Colonic mucosa (tissue), 4 donors: ENCODE data around the gene SERPINA1. TPM values are rescaled to one million over a fixed set of nuclear protein-coding genes. Genes with fewer than 3 reads are reported as not detected.

Experiments used
- DNase-seq: peaks from one replicate; pipeline ENCODE4 v3.0.0-alpha.2; 2020
- H3K27ac ChIP-seq: fragments of 200-600 bp; one replicate; pipeline ENCODE4 v1.8.0; 2021
- H3K27me3 ChIP-seq: fragments of 200-600 bp; one replicate; pipeline ENCODE4 v1.8.0; 2021
- H3K36me3 ChIP-seq: fragments of 200-600 bp; one replicate; pipeline ENCODE4 v1.8.0; 2021
- H3K4me1 ChIP-seq: fragments of 200-600 bp; one replicate; pipeline ENCODE4 v1.8.0; 2021; ENCODE audit warnings: mild to moderate bottlenecking
- H3K4me3 ChIP-seq: fragments of 200-600 bp; one replicate; pipeline ENCODE4 v1.8.0; 2021
- H3K9ac ChIP-seq, 2 donors: one replicate each; pipeline ENCODE4 v1.7.0; 2013; ENCODE audit warnings: control low read depth in 2 of 2, low read depth in 2 of 2, low read length in 2 of 2
- H3K9me3 ChIP-seq: fragments of 200-600 bp; one replicate; pipeline ENCODE4 v1.8.0; 2021
- CTCF ChIP-seq: fragments of 200-600 bp; IDR thresholded peaks from one replicate; pipeline ENCODE4 v1.8.0; 2022; ENCODE audit warnings: antibody characterized with exemption, mild to moderate bottlenecking
- intact Hi-C: fragments of 100-400 bp; cut with DNase I; formaldehyde crosslinking; loops from one replicate; pipeline ENCODE4 v1.14.1; 2022
- total RNA-seq, 2 donors: library from RNA; stranded (reverse); fragmentation: NEBNext Ultra II Directional in 1 of 2; extraction: Animal tissue kit (Norgen Biotek cat#: 25700) in 1 of 2; gene quantifications; one replicate each; pipeline ENCODE4 v1.2.1, GENCODE V29; 2021
- donor health status: healthy.
- donor health status: DM: no; HTN: no; CAD: no.
- donor health status: DM: no; HTN: no; CAD: no.

SERPINA1 gene
- total RNA-seq, 2 donors from 2014 or later, result 153 to 278 TPM

- Histone ChIP-seq H3K27me3 (no peaks in the 10 kb centered on the region), H3K27ac (peak overlapping the region; percentile 62), H3K4me1 (peaks cover 7% of the 10 kb centered on the region), H3K4me3 (no peak overlapping the region), H3K9ac (peak overlapping the region in 1 of 2 donors; percentile 21), H3K9me3 (no peaks in the 10 kb centered on the region), H3K36me3 (no peaks in the 10 kb centered on the region)
- no peak for TF ChIP-seq CTCF
- no peak for DNase-seq
- intact Hi-C loops, result no loop called here
Measured at GRCh38 chr14:94385553-94386057, 2.8 kb downstream of the SERPINA1 start.

- H3K27ac ChIP-seq, result peak overlapping the region; percentile 50
- H3K27me3 ChIP-seq, result no peaks in the 10 kb centered on the region
- H3K9me3 ChIP-seq, result no peaks in the 10 kb centered on the region
- intact Hi-C loops, result no loop called here
- no peak for DNase-seq
- H3K9ac ChIP-seq, result no peak overlapping the region
- no peaks in the 10 kb centered on the region for H3K36me3 ChIP-seq
- H3K4me1 ChIP-seq, result peaks cover 7% of the 10 kb centered on the region
- H3K4me3 ChIP-seq, result no peak overlapping the region
- TF ChIP-seq CTCF, result no peak
Measured at GRCh38 chr14:94384342-94384741, 4.1 kb downstream of the SERPINA1 start.

- Histone ChIP-seq H3K36me3 (no peaks in the 10 kb centered on the region), H3K4me1 (peaks cover 7% of the 10 kb centered on the region), H3K4me3 (no peak overlapping the region), H3K27ac (no peak overlapping the region), H3K27me3 (no peaks in the 10 kb centered on the region), H3K9me3 (no peaks in the 10 kb centered on the region), H3K9ac (no peak overlapping the region)
- intact Hi-C loops, result no loop called here
- TF ChIP-seq CTCF, result no peak
- DNase-seq, result no peak
Measured at GRCh38 chr14:94383777-94384176, 4.6 kb downstream of the SERPINA1 start.

GRCh38 chr14:94382716-94383596, 5.4 kb downstream of the SERPINA1 start:
- Histone ChIP-seq H3K4me3 (no peak overlapping the region), H3K9ac (no peak overlapping the region), H3K27me3 (no peaks in the 10 kb centered on the region), H3K27ac (no peak overlapping the region), H3K4me1 (peaks cover 7% of the 10 kb centered on the region), H3K36me3 (no peaks in the 10 kb centered on the region), H3K9me3 (no peaks in the 10 kb centered on the region)
- no peak for DNase-seq
- TF ChIP-seq CTCF, result no peak
- intact Hi-C loops, result no loop called here

- Histone ChIP-seq H3K27ac (no peak overlapping the region), H3K27me3 (no peaks in the 10 kb centered on the region), H3K4me1 (peaks cover 7% of the 10 kb centered on the region), H3K9me3 (no peaks in the 10 kb centered on the region), H3K4me3 (no peak overlapping the region), H3K9ac (no peak overlapping the region), H3K36me3 (no peaks in the 10 kb centered on the region)
- no peak for TF ChIP-seq CTCF
- DNase-seq, result no peak
- intact Hi-C loops, result no loop called here
Measured at GRCh38 chr14:94382099-94382715, 6.2 kb downstream of the SERPINA1 start.
